Thoracic aorta (tissue), 2 donors: ENCODE measurements around the gene SPEG. TPM values are rescaled to one million over a fixed set of nuclear protein-coding genes. Genes with fewer than 3 reads are reported as not detected.

Experiments used
- ATAC-seq: fragments of 150-250 bp; one replicate; pipeline ENCODE4 v1.8.0; 2017; ENCODE audit warnings: low read depth; ENCODE audit not compliant: insufficient number of reproducible peaks, low FRiP score
- DNase-seq: peaks from one replicate; pipeline ENCODE4 v3.0.0-alpha.2; 2020; ENCODE audit warnings: low spot score
- H3K27ac ChIP-seq, 2 donors: fragments of 200-600 bp; sonication (generic); 1 replicate in 1 of 2; 2 replicates in 1 of 2; pipeline ENCODE4 v1.5.1; 2016; ENCODE audit warnings: mild to moderate bottlenecking in 2 of 2, moderate library complexity in 2 of 2
- H3K27me3 ChIP-seq: fragments of 200-600 bp; sonication (generic); replicated peaks from 2 replicates; pipeline ENCODE4 v1.6.0; 2016; ENCODE audit warnings: mild to moderate bottlenecking; ENCODE audit not compliant: insufficient read depth
- H3K36me3 ChIP-seq: fragments of 200-600 bp; sonication (generic); one replicate; pipeline ENCODE4 v1.5.1; 2016
- H3K4me1 ChIP-seq, 2 donors: fragments of 200-600 bp; sonication (generic); 1 replicate in 1 of 2; 2 replicates in 1 of 2; pipeline versions ENCODE4 v1.5.1 to v1.6.0; 2016; ENCODE audit warnings: low read depth in 2 of 2, mild to moderate bottlenecking in 1 of 2; ENCODE audit not compliant: control insufficient read depth in 1 of 2
- H3K4me3 ChIP-seq: fragments of 200-600 bp; sonication (generic); 2 replicates; pipeline ENCODE4 v1.5.1; 2016; ENCODE audit warnings: mild to moderate bottlenecking
- H3K9me3 ChIP-seq: fragments of 200-600 bp; sonication (generic); 2 replicates; pipeline ENCODE4 v1.5.1; 2016
- CTCF ChIP-seq: fragments of 200-600 bp; sonication (generic); IDR thresholded peaks from one replicate; pipeline ENCODE4 v1.5.1; 2019; ENCODE audit warnings: antibody characterized with exemption
- total RNA-seq, 2 donors: library from RNA; depleted of rRNA; stranded (reverse); fragments of >200 nt; gene quantifications; one replicate each; pipeline versions ENCODE4 v1.1.0 to v1.2.3, GENCODE V29; 2016

SPEG gene
- total RNA-seq, 2 donors from 2014 or later, result 426 to 455 TPM

- H3K27ac ChIP-seq, result peak overlapping the region; percentile 60 to 80
- ATAC-seq, result no peak
These were observed 15.1 kb upstream of the SPEG start for GRCh38 chr2:219419331-219420197.

GRCh38 chr2:219420687-219421086 is 14.0 kb upstream of the SPEG start:
- ATAC-seq (no peak), DNase-seq (no peak)
- Histone ChIP-seq H3K36me3 (no peaks in the 10 kb centered on the region), H3K27ac (no peak overlapping the region), H3K27me3 (no peaks in the 10 kb centered on the region), H3K9me3 (no peaks in the 10 kb centered on the region), H3K4me3 (no peak overlapping the region), H3K4me1 (peaks cover 21 to 67% of the 10 kb centered on the region in 2 donors)
- no peak for TF ChIP-seq CTCF

More at GRCh38 chr2:219419331-219420197, 15.1 kb upstream of the SPEG start:
- Histone ChIP-seq H3K36me3 (no peaks in the 10 kb centered on the region), H3K9me3 (no peaks in the 10 kb centered on the region), H3K4me1 (peaks cover 19 to 56% of the 10 kb centered on the region in 2 donors), H3K4me3 (peak overlapping the region; percentile 62), H3K27me3 (no peaks in the 10 kb centered on the region)
- no peak for DNase-seq
- no peak for TF ChIP-seq CTCF

- H3K9me3 ChIP-seq, result no peaks in the 10 kb centered on the region
- H3K4me1 ChIP-seq, result peaks cover 21 to 64% of the 10 kb centered on the region in 2 donors
- no peaks in the 10 kb centered on the region for H3K27me3 ChIP-seq
- no peak overlapping the region for H3K4me3 ChIP-seq
- H3K27ac ChIP-seq, result no peak overlapping the region
- no peak for DNase-seq
- peaks cover 4% of the 10 kb centered on the region for H3K36me3 ChIP-seq
- ATAC-seq, result no peak
- TF ChIP-seq CTCF, result no peak
These were observed 13.3 kb upstream of the SPEG start for GRCh38 chr2:219421323-219421722.

GRCh38 chr2:219422952-219423534 is 11.6 kb upstream of the SPEG start:
- H3K27ac ChIP-seq, result peak overlapping the region in 1 of 2 donors; percentile 8
- no peaks in the 10 kb centered on the region for H3K9me3 ChIP-seq
- H3K36me3 ChIP-seq, result peaks cover 5% of the 10 kb centered on the region
- no peak for TF ChIP-seq CTCF
- H3K4me1 ChIP-seq, result peaks cover 9 to 47% of the 10 kb centered on the region in 2 donors
- no peaks in the 10 kb centered on the region for H3K27me3 ChIP-seq
- H3K4me3 ChIP-seq, result no peak overlapping the region
- ATAC-seq, result no peak
- DNase-seq, result no peak

- Histone ChIP-seq H3K4me3 (peak overlapping the region; percentile 21), H3K36me3 (peaks cover 5% of the 10 kb centered on the region), H3K4me1 (peaks cover 6 to 40% of the 10 kb centered on the region in 2 donors), H3K9me3 (no peaks in the 10 kb centered on the region), H3K27me3 (no peaks in the 10 kb centered on the region), H3K27ac (peak overlapping the region; percentile 74 to 78)
- DNase-seq (no peak), ATAC-seq (peak; percentile 26)
- no peak for TF ChIP-seq CTCF
These were observed 10.8 kb upstream of the SPEG start for GRCh38 chr2:219423652-219424377.
